Subcutaneous adipose tissue (tissue), 4 donors: ENCODE measurements around the gene ZNF692. TPM values are rescaled to one million over a fixed set of nuclear protein-coding genes. Genes with fewer than 3 reads are reported as not detected.

Source experiments
- CTCF ChIP-seq: fragments of 450-650 bp; IDR thresholded peaks from one replicate; pipeline ENCODE4 v1.5.1; 2016; ENCODE audit warnings: low read depth, mild to moderate bottlenecking, control low read depth, antibody characterized with exemption, moderate library complexity
- total RNA-seq, 4 donors: library from RNA; depleted of rRNA; stranded (reverse); fragments of >200 nt; gene quantifications; one replicate each; pipeline ENCODE4 v1.1.0, GENCODE V29; 2016

Gene ZNF692
- total RNA-seq, 4 donors from 2014 or later, result 14.8 to 21.5 (median 18.3) TPM

- TF ChIP-seq CTCF, result no peak
Measured at GRCh38 chr1:248886237-248886895, 27.5 kb upstream of the ZNF692 start.

GRCh38 chr1:248885646-248886045, 26.8 kb upstream of the ZNF692 start:
- TF ChIP-seq CTCF, result no peak

DNA sequence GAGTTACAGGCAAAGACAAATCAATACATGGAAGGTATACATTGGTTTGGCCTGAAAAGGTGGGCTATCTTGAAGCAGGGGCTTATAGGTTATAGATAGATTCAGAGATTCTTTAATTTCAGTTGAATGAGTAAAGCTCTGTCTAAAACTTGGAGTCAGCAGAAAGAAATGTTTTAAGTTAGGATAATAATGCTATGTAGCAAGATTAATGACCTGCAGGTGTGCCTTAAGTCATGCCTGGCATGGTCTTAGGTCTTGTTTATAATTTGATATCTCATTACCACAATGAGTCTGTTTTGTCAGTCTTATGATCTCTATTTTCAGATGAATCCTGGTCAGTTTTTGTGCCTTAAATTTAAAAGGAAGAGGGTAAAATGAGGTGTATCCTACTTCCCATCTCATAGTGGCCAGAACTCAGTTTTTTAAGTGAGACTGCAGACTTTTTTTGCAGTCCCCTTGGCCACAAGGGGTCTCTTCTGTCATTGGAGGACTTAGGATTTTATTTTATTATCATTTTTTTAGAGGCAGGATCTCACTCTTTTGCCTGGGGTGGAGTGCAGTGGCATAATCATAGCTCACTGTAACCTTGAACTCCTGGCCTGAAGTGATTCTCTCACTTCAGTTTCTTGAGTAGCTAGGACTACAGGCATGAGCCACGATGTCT, 25.9 kb upstream of the ZNF692 start:
- no peak for TF ChIP-seq CTCF

- TF ChIP-seq CTCF, result no peak
Measured at GRCh38 chr1:248881261-248881660, 22.4 kb upstream of the ZNF692 start.

DNA sequence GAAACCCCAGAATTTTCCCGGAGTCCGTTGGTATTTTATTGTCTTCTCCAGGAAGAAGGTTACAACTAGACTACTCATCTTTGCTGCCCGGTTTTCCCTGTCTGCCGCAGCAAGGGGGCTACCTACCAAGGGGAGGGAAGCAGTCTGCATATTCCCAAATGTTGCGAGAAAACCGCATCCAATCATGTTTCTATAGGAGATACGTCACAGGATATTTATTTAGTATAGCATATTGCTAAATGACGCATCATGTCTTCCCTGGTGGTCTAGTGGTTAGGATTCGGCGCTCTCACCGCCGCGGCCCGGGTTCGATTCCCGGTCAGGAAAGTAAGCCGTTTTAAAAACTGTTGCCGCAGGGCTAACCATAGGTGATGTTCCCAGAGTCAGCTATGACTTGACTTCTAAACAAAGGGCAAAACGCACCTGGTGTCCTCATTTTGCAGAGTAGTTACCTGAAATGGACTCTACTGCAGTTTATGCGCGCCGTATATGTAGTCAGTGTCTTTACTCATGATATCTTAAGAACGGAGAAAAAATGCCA, 15.2 kb upstream of the ZNF692 start:
- no peak for TF ChIP-seq CTCF

GRCh38 chr1:248873409-248873992, 14.6 kb upstream of the ZNF692 start:
- TF ChIP-seq CTCF, result no peak

GRCh38 chr1:248872752-248873408, 14.0 kb upstream of the ZNF692 start:
- no peak for TF ChIP-seq CTCF
